HG02840 (cell line): ENCODE data around the gene ITSN1.
"Not testable (repeated sequence)": the region's sequence is repeated elsewhere in the genome, so short reads cannot be mapped to it uniquely, and the experiment has no call there.

Source experiments
- ATAC-seq: cut with Tn5 transposase; IDR thresholded peaks from one replicate; pipeline ENCODE4 v1.9.1; 2021; ENCODE audit warnings: mild to moderate bottlenecking, moderate library complexity, moderate number of reproducible peaks; ENCODE audit not compliant: unreplicated experiment, low FRiP score

ITSN1 gene

DNA sequence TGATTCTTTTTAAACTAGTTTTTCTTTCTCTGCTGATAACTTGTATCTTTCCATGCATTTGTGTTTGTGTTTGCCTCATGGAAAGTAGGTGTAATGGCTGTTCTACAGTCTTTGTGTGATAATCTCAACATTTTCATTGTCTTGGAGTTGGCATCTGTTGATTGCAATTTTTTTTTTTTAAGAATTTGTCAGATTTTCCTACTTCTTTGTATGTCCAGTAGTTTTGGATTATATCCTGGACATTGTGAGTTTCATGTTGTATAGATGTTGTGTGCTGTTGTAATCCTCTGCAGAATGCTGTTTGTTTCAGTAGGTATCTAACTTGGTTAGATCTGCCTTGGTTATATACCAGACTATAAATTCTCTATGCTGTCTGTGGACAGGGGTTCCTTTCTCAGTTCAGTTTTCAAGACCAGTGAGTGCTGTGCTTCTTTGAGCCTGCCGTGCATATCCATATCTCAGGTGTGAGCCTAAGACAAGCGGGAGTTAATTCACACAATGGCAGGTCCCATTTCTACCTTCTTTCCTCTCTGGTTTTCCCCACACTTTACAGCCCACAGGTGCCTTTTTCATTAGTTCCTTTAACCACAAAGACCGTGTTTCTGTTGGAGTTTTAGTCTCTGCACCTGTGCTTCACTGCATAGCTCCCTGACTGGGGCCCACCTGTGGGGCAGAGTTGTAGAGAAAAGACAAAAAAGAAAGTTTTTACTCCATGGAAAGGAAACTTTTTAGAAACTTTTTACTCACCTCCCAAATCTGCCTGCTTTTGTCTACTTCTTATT is 69.9 kb downstream of the ITSN1 start:
- no peak for ATAC-seq

DNA sequence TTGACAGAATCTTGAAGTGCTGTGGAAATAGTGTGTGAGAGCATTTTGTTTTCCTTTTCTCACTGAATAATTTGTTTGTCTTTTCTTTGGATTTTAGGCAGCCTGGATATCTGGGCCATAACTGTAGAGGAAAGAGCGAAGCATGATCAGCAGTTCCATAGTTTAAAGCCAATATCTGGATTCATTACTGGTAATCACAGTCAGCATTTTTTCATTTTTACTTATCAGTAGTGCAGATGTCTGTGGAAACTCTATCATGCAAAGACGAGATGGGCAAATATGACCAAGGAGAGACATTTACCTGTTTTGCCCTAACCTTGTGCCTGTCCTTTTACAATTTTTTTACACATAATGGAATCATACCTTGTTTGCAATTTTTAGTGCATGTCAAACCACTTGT is 78.8 kb downstream of the ITSN1 start:
- no peak for ATAC-seq

DNA sequence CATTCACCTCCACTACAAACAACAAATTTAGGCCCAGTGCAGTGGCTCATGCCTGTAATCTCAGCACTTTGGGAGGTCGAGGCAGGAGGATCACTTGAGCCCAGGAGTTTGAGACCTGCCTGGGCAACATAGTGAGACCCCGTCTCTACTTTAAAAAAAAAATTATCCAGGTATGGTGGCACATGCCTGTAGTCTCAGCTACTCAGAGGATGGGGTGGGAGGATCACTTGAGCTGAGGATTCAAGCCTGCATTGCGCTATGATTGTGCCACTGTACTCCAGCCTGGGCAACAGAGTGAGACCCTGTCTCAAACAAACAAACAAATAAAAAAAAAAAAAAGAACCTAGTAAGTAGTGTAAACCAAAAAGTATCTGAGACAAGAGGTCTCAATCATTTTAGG is 86.8 kb downstream of the ITSN1 start:
- ATAC-seq: not testable (repeated sequence)

DNA sequence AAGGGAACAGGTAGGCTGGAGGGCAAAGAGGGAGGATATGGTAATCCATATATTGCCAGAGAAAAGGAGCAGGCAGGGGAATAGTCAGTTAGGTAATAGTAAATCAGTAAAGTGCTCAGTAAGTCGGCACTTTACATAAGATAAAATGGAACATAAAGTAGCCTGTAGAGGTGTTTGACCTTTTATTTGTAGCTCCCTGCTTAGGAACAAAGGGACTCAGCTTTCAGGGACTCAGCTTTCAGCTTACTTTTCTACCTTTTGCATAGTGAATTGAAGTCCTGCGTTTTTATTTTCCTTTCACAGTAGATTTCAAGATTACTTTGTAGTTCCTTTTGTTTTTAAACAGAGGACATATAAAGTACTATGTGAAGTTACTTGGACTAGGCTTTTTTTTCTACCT is 87.3 kb downstream of the ITSN1 start:
- ATAC-seq: no peak

DNA sequence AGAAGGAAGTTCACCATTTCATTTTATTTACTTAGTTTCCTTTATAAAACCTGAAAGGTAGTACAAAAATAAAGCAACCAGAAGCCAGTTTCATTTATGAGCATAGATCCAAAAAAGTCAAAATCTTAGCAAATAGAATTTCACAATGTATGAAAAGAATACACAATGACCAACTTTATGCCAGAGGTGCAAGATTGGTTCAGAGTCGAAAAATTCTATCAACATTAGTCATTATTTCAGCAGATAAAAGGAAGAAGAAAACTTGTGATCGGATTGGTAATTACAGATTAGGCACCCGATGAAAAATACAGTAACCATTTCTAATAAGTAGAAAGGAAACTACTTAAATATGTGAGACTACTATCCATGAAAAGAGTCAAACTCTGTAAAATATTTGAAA is 89.1 kb downstream of the ITSN1 start:
- no peak for ATAC-seq

DNA sequence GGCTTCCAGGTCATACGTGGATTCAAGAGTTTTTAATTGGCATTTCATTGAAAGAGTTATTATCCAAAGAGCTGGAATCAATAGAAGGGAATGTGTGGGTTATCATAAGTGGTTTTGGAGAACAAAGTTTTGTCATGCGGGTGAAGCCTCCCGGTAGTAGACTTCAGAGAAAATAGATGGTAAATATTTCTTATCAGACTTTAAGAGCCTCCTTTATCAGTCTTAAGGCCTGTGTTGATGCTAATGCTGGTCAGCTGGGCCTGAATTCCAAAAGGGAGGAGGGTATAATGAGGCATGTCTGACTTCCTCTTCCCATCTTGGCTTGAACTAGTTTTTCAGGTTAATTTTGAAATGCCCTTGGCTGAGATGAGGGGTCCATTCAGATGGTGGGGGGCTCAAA is 89.7 kb downstream of the ITSN1 start:
- no peak for ATAC-seq

DNA sequence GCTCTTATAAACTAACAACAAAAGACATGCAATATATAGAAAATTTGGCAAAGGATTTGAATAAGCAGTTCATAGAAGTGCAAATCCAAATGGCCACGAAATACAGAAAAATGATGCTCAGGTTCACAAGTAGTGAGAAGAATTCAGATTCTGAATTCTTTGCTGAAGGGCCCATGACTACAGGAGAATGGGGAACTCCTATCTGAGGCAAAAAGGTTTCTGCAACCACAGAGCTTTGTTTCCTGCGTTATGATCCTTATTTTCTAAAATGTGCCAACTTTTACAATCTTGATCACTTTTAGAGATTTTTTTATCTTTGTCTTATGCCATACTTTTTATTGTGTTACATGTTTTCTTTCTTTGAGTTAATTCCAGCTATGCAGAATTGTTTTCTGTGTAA is 91.3 kb downstream of the ITSN1 start:
- no peak for ATAC-seq

DNA sequence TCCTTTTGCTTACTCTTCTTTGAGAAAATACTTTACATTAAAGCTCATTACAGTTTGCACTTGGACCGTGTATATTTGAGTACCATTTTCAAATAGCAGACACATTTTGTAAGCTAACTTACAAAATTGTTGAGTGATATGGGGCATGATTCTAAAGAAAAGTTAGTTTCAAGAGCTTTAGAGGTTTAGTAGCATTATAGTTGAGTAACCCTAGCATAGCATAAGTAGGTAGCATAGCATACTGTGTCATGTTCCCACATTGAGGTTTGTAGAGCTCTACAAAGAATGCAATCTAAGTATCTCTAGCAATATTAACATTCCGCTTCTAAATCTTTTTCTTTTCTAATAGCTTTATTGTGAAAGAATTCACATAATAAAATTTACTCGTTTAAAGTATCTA is 92.0 kb downstream of the ITSN1 start:
- ATAC-seq: no peak

DNA sequence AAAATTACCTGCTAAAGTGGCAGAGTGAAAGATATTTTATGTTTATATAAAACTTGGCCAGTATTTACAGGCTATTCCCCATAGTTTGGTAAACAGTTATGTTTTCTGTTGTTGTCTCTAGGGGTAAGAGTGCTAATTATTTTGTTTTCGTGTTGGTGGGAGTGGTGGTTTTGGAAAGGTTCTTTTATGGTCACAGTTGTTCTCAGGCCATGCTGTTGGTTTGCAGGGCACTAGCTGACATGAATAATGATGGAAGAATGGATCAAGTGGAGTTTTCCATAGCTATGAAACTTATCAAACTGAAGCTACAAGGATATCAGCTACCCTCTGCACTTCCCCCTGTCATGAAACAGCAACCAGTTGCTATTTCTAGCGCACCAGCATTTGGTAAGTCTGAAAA is 92.5 kb downstream of the ITSN1 start:
- no peak for ATAC-seq

DNA sequence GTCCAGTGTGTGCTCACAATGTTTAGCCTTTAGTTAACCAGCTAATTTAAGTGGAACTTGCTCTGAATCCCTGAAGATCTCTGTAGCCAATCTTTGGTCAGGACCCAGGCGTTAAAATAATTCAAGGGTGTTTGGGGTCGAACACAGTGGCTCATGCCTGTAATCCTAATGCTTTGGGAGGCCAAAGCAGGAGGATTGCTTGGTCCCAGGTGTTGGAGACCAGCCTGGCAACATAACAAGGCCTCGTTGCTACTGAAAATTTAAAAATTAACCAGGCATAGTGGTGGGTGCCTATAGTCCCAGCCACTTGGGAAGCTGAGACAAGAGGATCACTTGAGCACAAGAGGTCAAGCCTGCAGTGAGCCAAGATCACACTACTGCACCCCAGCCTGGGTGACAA is 94.3 kb downstream of the ITSN1 start:
- ATAC-seq: no peak

DNA sequence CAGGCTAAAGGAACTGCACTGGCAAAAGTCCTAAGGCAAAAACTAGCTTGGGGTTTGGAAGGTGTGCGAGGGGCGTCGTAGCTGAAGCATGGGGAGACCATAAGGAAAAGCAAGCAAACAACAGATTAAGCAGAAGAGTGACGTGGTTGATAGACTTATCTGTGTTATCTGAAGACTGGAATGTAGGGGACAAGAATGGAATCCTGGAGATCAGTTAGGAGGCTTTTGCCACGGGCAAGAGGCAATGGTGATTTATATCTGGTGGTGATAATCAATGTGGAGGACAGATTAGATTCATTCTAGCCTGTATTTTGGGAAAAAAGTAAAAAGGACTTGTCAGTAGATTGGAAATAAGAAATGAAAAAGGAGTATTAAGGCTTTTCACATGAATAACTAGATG is 97.4 kb downstream of the ITSN1 start:
- no peak for ATAC-seq

DNA sequence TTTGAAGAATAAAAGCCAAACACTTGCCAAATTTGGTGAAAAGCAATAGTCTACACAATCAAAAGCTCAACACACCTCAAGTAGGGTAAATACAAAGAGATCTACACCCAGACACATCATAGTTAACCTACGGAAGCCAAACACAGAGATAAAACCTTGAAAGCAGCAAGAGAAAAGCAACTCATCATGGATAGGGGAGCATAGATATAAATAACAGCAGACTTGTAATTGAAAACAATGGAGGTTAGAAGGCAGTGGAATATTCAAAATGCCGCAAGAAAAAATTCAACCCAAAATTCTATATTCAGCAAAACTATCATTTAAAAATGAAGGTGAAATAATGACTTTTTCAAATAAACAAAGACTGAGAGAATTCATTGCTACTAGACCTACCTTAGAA is 105.1 kb downstream of the ITSN1 start:
- no peak for ATAC-seq

DNA sequence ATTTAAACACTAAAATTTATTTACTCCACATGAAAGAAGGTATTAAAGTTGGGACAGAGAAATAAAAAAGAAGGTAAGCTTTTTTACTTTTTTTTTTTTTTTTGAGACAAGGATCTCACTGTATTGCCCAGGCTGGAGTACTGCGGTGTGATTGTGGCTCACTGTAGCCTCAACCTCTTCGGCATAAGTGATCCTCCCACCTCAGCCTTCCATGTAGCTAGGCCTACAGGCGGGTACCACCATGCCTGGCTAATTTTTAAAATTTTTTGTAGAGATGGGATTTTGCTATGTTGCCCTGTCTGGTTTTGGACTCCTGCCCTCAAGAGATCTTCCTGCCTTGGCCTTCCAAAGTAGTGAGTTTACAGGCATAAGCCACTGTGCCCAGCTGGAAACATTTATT is 106.6 kb downstream of the ITSN1 start:
- no peak for ATAC-seq

DNA sequence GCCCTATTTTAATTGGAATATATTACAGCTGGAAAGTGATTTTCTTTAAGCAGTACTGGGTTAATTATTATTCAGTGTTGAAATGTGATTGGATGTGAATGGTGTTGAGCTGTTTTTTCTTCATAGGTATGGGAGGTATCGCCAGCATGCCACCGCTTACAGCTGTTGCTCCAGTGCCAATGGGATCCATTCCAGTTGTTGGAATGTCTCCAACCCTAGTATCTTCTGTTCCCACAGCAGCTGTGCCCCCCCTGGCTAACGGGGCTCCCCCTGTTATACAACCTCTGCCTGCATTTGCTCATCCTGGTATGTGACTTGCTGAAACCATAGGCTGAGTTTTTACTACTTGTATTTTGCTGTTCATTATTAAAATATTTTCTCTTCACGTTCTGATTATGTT is 107.7 kb downstream of the ITSN1 start:
- ATAC-seq: no peak

DNA sequence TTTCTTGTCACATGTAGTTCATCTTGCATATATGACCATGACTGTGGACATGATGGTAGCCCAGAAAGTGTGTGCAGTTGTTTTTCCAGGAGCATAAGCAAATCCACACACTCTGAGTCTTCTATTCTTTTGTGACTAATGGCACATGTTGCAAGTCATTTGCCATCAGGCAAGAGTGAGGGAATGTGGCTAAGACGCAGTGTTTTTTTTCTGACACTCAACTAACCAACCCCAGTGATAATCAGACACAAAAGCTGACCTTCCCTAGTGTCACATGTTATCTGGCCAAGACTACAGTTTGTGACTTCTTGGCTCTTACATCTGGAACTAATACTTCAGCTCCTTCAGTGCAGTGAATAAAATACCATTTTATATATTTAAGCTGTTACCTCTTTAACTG is 108.8 kb downstream of the ITSN1 start:
- ATAC-seq: no peak

DNA sequence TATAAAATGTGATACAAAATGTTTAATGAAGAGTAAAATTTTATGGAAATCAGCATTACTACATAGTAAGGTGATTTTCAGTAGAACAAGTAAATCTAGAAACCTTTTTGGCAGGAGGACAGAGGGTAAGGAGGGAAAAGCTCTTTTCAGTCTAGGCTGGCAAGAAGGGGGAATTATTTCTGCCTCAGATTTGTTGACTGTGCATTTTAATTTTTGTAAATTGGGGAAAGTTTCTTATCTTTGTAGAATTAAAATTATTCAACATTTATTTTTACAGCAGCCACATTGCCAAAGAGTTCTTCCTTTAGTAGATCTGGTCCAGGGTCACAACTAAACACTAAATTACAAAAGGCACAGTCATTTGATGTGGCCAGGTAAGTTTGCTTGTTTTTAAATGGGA is 109.2 kb downstream of the ITSN1 start:
- ATAC-seq: no peak

DNA sequence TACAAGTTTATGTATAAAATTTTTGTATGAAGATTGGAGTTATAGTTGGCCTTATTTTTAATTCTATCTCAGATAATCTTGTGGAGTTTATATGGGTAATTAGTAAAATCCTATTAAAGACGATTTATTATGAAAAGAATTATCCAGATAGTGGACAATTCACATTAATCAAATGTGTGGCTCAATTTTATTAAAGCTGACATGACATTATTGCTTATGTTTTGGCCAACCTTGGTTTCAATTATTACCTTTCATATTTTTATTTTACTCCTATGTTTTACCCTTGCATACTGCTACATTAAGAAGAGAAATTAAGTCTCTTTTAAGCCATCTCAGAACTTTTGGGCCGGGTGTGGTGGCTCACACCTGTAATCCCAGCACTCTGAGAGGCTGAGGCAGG is 110.0 kb downstream of the ITSN1 start:
- no peak for ATAC-seq

DNA sequence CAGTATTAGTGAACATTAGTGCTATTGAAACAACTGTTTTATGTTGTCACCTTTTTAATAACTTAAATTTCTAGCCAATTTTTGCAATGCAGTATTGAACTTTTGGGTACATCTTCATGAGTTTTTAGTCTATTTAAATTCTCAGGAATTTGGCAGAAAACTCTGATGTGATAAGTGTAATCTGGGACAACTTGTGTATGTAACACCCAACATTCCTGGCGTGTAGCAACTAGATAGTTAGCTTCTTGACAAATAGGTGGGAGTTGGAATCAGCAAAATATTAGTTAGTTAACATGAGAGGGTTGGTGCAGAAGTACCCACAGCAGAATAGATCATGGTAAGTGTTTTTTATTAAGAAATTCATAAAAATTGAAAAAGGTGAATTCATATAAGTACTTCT is 111.6 kb downstream of the ITSN1 start:
- ATAC-seq: no peak

DNA sequence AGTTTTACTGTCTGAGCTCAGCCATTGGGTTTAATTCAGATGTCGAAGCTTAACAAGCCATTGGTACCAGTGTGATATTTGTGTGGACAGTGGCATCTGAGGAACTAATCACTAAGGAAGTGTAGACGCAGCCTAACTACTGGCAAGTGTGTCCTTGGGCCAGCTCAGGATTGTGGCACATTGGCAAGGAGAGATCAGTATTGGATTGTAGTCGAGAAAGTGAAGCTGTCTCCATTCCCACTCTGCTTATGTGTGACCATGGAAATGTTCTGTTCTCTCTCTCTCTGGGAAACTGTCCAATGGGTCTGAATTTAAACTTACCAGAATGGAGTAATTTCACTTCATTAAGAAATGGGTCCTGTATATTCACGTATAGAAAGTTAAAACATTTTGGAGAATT is 112.2 kb downstream of the ITSN1 start:
- ATAC-seq: no peak

DNA sequence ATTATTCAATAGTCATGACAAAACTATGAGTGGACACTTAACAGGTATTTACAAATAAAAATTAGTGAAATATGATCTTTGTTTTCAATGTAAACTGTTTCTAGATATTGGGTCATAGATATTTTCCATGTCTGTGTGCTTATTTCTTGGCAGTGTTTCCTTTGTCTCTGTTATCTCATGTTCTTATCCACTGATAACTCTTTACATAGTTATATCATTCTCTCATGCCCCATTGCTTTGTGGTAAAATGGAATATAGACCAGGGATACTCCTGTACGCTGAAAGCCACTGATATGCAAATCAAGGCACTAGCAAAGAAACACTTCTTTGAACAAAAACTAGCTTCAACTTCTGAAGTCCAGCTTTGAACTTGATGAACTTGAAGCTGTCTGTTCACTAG is 113.1 kb downstream of the ITSN1 start:
- ATAC-seq: no peak

DNA sequence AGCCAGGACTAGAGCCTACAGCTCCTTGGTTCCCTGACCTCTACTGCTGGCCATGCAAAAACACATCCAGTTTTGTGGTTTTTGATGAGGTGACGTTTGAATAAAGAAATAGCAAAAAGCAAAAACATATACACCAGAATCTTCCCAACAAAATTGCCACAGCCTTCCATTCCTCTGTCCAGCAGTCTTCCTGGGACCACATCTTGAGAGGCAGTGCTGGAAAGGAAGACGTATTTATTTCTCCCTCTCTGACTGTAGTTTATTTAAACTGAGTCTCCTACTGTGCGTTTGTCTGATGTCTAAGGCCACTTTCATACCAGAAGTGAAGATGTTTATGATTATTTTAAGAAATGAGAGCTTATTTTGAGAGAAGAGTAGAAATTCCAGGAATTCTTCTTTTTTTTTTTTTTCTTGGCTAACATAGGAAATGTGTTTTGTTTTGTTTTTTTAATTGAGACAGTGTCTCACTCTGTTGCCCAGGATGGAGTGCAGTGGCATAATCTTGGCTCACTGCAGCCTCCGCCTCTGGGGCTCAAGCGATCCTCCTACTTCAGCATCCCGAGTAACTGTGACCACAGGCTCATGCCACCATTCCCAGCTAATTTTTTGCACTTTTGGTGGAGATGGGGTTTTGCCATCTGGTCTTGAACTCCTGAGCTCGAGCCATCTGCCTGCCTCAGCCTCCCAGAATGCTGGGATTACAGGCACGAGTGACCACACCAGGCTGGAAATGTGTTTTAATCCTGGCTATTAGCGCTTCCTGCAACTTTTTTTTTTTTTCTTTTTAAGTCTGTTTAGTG is 118.5 kb downstream of the ITSN1 start:
- ATAC-seq: no peak

DNA sequence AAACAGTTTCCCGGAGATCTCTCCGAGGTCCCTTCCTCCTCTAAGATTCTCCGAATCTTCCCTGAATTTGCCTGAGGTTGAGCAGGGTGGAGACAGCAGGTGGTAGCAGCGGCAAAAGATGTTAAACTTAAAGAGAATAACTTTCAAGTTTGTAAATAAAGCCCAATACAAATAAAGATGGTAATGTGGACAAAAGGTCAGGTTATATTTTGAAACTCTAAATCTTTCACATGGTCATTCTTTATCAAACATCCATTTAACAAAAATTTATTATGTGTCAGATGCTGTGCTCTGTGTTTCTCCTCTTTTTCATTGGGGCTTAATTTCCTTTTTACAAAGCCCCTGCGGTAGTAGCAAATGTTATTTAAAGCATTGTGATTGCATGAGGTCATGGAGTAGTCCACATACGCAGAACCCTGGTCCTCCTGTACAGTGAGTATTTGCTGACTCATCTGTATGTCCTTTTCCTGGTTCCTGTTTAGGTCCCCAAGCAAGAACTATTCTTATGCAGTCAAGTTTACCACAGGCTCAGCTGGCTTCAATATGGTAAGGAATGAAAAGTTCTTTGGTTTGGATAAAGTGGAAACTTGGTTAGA is 119.2 kb downstream of the ITSN1 start:
- ATAC-seq: no peak
